ENCODE data around the gene NPSR1. TPM values are rescaled to one million over a fixed set of nuclear protein-coding genes. Genes with fewer than 3 reads are reported as not detected.
"Not testable (repeated sequence)": the region's sequence is repeated elsewhere in the genome, so short reads cannot be mapped to it uniquely, and the experiment has no call there.

Gene NPSR1, protein sequence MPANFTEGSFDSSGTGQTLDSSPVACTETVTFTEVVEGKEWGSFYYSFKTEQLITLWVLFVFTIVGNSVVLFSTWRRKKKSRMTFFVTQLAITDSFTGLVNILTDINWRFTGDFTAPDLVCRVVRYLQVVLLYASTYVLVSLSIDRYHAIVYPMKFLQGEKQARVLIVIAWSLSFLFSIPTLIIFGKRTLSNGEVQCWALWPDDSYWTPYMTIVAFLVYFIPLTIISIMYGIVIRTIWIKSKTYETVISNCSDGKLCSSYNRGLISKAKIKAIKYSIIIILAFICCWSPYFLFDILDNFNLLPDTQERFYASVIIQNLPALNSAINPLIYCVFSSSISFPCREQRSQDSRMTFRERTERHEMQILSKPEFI
- total RNA-seq (not detected), polyA plus RNA-seq (not detected)

DNA sequence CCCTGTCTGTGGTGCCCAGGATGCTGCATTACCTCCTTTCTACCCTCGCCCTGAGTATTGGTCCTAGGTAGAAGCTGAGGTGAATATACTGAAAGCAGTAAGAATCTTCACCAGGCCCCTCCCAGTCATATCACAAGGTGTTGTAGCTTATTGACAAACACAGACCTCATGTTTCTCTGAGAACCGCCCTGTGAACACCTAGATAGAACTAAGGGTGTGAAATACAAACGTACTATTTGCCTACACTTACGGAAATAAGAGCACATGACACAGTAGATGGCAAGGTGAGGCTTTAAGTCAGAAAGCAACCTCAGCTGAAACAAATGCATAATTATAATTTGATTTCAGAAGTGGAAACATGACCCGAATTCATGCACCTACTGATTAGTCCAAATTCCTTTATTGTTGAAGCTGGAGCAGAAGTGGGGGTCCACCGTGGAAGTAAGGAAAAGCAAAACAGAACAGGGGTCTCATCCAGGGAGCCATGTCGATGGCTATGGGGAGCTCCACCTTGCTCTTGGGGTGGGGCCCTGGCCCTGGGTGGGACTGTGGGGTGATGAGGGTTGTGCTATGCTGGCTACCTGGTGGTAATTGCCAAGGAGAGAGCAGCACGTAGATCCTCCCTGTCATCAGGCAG, at the start of gene NPSR1:
Gene NPSR1 (plus strand): TSS at position 587 of the 637 bp plus-strand sequence. CDS start 195 bp downstream, outside the sequence.
- TF ChIP-seq, protein P1, sequence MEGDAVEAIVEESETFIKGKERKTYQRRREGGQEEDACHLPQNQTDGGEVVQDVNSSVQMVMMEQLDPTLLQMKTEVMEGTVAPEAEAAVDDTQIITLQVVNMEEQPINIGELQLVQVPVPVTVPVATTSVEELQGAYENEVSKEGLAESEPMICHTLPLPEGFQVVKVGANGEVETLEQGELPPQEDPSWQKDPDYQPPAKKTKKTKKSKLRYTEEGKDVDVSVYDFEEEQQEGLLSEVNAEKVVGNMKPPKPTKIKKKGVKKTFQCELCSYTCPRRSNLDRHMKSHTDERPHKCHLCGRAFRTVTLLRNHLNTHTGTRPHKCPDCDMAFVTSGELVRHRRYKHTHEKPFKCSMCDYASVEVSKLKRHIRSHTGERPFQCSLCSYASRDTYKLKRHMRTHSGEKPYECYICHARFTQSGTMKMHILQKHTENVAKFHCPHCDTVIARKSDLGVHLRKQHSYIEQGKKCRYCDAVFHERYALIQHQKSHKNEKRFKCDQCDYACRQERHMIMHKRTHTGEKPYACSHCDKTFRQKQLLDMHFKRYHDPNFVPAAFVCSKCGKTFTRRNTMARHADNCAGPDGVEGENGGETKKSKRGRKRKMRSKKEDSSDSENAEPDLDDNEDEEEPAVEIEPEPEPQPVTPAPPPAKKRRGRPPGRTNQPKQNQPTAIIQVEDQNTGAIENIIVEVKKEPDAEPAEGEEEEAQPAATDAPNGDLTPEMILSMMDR (IDR thresholded peaks at IDR 0.05), result no peak
- Histone ChIP-seq H3K27me3 (no peaks in the 10 kb centered on the region), H3K9me3 (no peaks in the 10 kb centered on the region), H3K4me3 (no peak within 1 kb of the TSS), H3K27ac (no peak within 1 kb of the TSS), H3K36me3 (no peaks in the 10 kb centered on the region), H3K4me1 (no peaks in the 10 kb centered on the region)
- FAIRE-seq (no peak), DNase-seq (no peak), ATAC-seq (peak in 1 of 4 donors; percentile 32)
- 65 to 79% methylated on average over 8 of the region's 8 CpGs for WGBS, 2 donors
- intact Hi-C loops (cut with DNase I), result no loop called here

DNA sequence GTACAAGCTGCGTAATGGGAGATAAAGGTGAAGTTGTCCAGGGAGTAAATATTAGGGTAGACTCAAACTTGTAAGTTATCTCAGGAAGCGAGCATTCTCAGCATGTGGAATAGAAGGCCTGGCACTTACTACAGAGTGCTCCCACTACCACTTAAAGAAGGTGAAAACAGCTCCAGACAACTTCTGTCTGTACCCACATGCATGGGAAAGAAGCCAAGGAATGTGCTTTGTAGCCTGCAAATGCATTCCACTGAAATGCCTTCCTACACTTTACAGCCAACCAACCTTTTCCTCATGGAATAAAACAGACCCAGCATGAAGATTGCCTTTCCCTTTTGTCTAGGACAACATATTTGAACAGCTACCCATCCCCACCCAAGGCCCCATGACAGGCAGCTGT, 45.4 kb upstream of the NPSR1 start:
- TF ChIP-seq, protein P1 (IDR thresholded peaks at IDR 0.05), result no peak
- no peak for ATAC-seq
- H3K36me3 ChIP-seq, result no peaks in the 10 kb centered on the region
- H3K4me1 ChIP-seq, result no peaks in the 10 kb centered on the region
- intact Hi-C loops (cut with DNase I), result no loop called here
- no peak overlapping the region for H3K4me3 ChIP-seq
- no peaks in the 10 kb centered on the region for H3K27me3 ChIP-seq
- no peak overlapping the region for H3K27ac ChIP-seq
- no peak for FAIRE-seq
- no peak for DNase-seq
- H3K9me3 ChIP-seq, result no peaks in the 10 kb centered on the region
- 60 to 73% methylated on average over 2 of the region's 2 CpGs for WGBS, 2 donors

DNA sequence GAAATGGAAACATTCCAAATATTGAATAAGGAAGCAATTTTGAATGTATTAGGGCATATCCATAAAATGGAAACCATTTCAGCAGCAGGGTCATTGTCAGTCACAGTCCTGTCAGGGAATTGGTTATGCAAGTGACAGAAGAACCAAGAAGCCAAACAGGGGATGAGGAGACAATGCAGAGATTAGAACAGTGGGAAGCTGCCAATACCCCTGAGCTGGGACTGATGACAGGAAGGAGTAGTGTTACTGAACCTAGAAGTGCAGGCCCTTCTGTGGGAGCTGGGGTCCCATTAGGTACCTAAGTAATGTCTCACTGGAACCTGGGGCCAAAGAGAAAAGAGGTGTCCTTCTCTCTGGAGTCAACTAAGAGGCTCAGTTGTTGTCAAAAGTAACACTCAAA, 37.6 kb upstream of the NPSR1 start:
- Histone ChIP-seq H3K27ac (no peak overlapping the region), H3K9me3 (no peaks in the 10 kb centered on the region), H3K27me3 (no peaks in the 10 kb centered on the region), H3K4me1 (no peaks in the 10 kb centered on the region), H3K4me3 (no peak overlapping the region), H3K36me3 (no peaks in the 10 kb centered on the region)
- TF ChIP-seq, protein P1 (IDR thresholded peaks at IDR 0.05), result no peak
- no peak for FAIRE-seq
- no peak for ATAC-seq
- intact Hi-C loops (cut with DNase I), result no loop called here
- no peak for DNase-seq

DNA sequence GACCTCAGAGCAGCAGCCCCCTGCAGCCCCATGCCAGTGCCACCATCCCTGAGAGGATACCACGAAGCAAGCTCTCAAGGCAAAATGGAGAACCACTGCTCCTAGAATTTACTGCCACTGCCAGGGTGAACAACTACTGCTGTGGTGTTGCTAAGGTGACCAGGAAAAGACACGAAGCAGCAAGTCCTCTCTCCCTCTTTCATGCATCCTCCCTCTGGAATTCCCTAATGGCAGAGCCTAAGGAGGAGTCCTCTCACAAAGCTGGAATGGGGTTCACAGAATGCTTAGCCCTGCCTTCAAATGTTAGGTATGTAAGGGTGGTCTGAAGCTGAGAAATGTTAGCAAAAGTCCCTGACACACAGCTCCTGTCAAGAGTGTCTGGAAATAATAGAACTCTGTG, 35.8 kb upstream of the NPSR1 start:
- TF ChIP-seq, protein P1 (IDR thresholded peaks at IDR 0.05), result no peak
- ATAC-seq (no peak), FAIRE-seq (no peak), DNase-seq (no peak)
- Histone ChIP-seq H3K27me3 (no peaks in the 10 kb centered on the region), H3K36me3 (no peaks in the 10 kb centered on the region), H3K4me1 (no peaks in the 10 kb centered on the region), H3K27ac (no peak overlapping the region), H3K9me3 (no peaks in the 10 kb centered on the region), H3K4me3 (no peak overlapping the region)
- 39 to 71% methylated on average over 2 of the region's 2 CpGs for WGBS, 2 donors
- intact Hi-C loops (cut with DNase I), result no loop called here

DNA sequence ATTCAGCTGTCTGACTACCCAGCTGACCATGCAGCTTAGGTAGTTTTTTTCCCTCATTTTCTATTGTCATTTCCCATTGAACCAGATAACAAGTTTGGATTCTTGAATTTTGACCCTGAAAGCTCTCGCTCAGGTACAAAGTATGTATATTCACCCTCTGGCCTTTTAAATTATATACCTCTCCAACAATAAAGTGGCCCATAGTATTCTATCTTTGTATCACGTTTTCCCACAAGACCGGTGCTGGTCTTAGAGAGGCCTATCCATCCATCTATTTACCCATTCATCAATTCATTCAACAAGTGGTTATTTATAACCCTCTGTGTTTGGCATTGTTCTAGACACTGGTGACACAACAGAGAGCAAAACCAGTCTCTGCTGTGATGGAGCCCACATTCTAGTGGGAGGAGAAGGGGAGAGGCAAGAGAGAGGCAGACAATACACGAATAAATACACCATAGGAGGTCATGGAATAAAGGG, 35.2 kb upstream of the NPSR1 start:
- H3K27me3 ChIP-seq, result no peaks in the 10 kb centered on the region
- H3K27ac ChIP-seq, result no peak overlapping the region
- intact Hi-C loops (cut with DNase I), result no loop called here
- H3K4me1 ChIP-seq, result no peaks in the 10 kb centered on the region
- DNase-seq (no peak), FAIRE-seq (no peak), ATAC-seq (no peak)
- no peaks in the 10 kb centered on the region for H3K36me3 ChIP-seq
- TF ChIP-seq, protein P1 (IDR thresholded peaks at IDR 0.05), result no peak
- 39 to 40% methylated on average over 4 of the region's 4 CpGs for WGBS, 2 donors
- H3K9me3 ChIP-seq, result no peaks in the 10 kb centered on the region
- H3K4me3 ChIP-seq, result no peak overlapping the region

DNA sequence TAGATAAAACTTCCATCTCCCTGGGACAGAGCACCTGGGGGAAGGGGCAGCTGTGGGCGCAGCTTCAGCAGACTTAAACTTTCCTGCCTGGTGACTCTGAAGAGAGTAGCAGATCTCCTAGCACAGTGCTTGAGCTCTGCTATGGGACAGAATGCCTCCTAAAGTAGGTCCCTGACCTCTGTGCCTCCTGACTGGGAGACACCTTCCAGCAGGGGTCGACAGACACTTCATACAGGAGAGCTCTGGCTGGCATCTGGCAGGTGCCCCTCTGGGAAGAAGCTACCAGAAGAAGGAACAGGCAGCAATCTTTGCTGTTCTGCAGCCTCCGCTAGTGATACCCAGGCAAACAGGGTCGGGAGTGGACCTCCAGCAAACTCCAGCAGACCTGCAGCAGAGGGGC, 29.4 kb upstream of the NPSR1 start:
- 65 to 68% methylated on average over 4 of the region's 4 CpGs for WGBS, 2 donors
- DNase-seq, result not testable (repeated sequence)

More for the DNA sequence above, 29.4 kb upstream of the NPSR1 start:
- H3K27ac ChIP-seq; FAIRE-seq; H3K9me3 ChIP-seq; H3K27me3 ChIP-seq; ATAC-seq; H3K36me3 ChIP-seq; H3K4me3 ChIP-seq; intact Hi-C loops (cut with DNase I); H3K4me1 ChIP-seq: not testable (repeated sequence)
